ENCODE measurements around the gene MRFAP1. TPM values are rescaled to one million over a fixed set of nuclear protein-coding genes. Genes with fewer than 3 reads are reported as not detected.
"Not testable (repeated sequence)": the region's sequence is repeated elsewhere in the genome, so short reads cannot be mapped to it uniquely, and the experiment has no call there.

Gene MRFAP1
- total and polyA plus RNA-seq, 8 donors, result 51.9 to 369 (median 186) TPM

DNA sequence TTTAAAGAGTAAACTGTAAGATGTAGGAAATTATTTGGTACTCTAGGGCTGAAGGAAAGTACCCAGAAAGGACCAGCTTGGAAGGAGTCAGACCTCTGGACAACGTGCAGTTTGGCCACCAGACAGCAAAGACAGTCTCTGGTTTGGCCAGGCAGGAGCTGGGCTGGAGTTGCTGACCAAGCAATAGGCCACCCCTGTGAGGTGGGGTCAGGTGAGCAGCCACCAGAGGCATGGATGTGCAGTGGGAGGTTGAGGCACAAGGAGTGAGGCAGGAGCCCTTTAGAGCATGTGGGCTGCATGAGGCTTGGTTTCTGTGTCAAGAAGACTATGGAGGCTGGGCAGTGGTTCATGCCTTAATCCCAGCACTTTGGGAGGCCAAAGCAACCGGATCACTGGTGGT is 17.7 kb upstream of the MRFAP1 start:
- no peak for DNase-seq

DNA sequence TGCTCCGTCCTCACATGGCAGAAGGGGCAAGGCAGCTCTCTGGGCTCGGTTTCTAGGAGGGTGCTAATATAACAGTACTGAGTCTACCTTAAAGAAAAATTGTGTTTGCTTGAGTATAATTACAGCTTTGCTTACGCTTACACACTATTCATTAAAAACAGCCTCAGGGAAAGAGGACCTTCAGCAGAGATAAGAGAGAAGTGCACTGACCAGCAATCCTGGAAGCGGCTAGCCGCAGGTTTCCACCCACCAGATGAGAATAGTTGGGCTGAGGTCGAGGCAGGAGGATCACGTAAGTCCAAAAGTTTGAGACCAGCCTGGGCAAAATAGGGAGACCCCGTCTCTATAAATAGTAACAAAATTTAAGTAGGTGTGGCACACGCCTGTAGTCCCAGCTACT is 15.2 kb upstream of the MRFAP1 start:
- Histone ChIP-seq H3K27ac (no peak overlapping the region), H3K9me3 (no peaks in the 10 kb centered on the region), H3K4me1 (no peaks in the 10 kb centered on the region), H3K4me3 (no peak overlapping the region), H3K36me3 (peaks cover 0 to 18% (median 16%) of the 10 kb centered on the region in 4 donors), H3K27me3 (no peaks in the 10 kb centered on the region)
- DNase-seq, result no peak
- 80 to 86% (median 85%) methylated on average over 9 of the region's 9 CpGs for WGBS, 5 donors
- TF ChIP-seq, protein P1, sequence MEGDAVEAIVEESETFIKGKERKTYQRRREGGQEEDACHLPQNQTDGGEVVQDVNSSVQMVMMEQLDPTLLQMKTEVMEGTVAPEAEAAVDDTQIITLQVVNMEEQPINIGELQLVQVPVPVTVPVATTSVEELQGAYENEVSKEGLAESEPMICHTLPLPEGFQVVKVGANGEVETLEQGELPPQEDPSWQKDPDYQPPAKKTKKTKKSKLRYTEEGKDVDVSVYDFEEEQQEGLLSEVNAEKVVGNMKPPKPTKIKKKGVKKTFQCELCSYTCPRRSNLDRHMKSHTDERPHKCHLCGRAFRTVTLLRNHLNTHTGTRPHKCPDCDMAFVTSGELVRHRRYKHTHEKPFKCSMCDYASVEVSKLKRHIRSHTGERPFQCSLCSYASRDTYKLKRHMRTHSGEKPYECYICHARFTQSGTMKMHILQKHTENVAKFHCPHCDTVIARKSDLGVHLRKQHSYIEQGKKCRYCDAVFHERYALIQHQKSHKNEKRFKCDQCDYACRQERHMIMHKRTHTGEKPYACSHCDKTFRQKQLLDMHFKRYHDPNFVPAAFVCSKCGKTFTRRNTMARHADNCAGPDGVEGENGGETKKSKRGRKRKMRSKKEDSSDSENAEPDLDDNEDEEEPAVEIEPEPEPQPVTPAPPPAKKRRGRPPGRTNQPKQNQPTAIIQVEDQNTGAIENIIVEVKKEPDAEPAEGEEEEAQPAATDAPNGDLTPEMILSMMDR (IDR thresholded peaks at IDR 0.05), result no peak
- TF ChIP-seq POLR2AphosphoS5 (IDR thresholded peaks at IDR 0.05), result no peak
- no peak for TF ChIP-seq EP300 (IDR thresholded peaks at IDR 0.05)
- no peak for TF ChIP-seq POLR2A (IDR thresholded peaks at IDR 0.05)
- intact Hi-C loops (cut with DNase I; ENCODE audit: low total_unique reads), result no loop called here

More for the DNA sequence above, 17.7 kb upstream of the MRFAP1 start:
- Histone ChIP-seq H3K9me3 (no peaks in the 10 kb centered on the region), H3K4me1 (no peaks in the 10 kb centered on the region), H3K4me3 (no peak overlapping the region), H3K36me3 (peaks cover 23 to 43% (median 41%) of the 10 kb centered on the region in 4 donors), H3K27ac (no peak overlapping the region), H3K27me3 (no peaks in the 10 kb centered on the region)
- TF ChIP-seq POLR2AphosphoS5 (IDR thresholded peaks at IDR 0.05), result no peak
- TF ChIP-seq EP300 (IDR thresholded peaks at IDR 0.05), result no peak
- TF ChIP-seq, protein P1 (IDR thresholded peaks at IDR 0.05), result no peak
- no peak for TF ChIP-seq POLR2A (IDR thresholded peaks at IDR 0.05)
- intact Hi-C loops (cut with DNase I; ENCODE audit: low total_unique reads), result no loop called here
- WGBS, 5 donors, result 88 to 100% (median 93%) methylated on average over 2 of the region's 2 CpGs

DNA sequence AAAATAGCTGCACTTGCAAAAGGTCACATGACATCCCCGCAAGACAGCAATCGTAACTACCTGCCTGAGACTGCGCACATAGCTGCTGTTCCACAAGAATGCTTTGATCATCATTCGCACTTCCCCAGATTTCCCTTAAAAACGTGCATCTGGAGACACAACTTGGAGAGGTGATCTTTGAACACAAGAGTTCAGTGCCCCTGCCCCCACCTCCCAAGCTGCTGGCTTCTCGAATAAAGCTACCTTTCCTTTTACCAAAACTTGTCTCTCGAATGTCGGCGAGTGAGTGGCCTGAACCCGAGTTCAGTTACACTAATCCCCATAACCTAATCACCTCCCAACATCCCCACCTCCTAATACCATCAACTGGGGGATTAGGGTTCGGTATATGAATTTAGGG is 14.4 kb upstream of the MRFAP1 start:
- TF ChIP-seq EP300 (IDR thresholded peaks at IDR 0.05), result no peak
- TF ChIP-seq POLR2A (IDR thresholded peaks at IDR 0.05), result no peak
- TF ChIP-seq, protein P1 (IDR thresholded peaks at IDR 0.05), result no peak
- no peak for TF ChIP-seq POLR2AphosphoS5 (IDR thresholded peaks at IDR 0.05)
- DNase-seq, result no peak
- Histone ChIP-seq H3K36me3 (peaks cover 0 to 10% (median 8%) of the 10 kb centered on the region in 4 donors), H3K4me3 (no peak overlapping the region), H3K4me1 (no peaks in the 10 kb centered on the region), H3K9me3 (no peaks in the 10 kb centered on the region), H3K27ac (no peak overlapping the region), H3K27me3 (no peaks in the 10 kb centered on the region)
- intact Hi-C loops (cut with DNase I; ENCODE audit: low total_unique reads), result no loop called here
- 81 to 93% (median 90%) methylated on average over 11 of the region's 11 CpGs for WGBS, 5 donors

DNA sequence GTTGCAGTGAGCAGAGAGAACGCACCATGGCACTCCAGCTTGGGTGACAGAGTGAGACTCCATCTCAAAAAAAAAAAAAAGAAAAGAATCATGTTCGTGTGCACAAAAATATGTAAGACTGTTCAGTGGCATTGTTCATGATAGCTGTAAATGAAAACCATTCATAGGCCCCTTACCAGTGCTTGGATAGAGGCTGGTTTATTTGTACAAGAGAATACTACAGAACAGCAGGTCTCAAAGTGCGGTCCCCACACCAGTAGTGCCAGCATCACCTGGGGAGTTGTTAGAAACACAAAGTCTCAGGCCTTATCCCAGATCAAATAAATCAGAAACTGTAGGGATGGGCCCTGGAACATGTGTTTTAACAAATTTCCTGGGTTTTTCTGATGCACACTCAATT is 12.7 kb upstream of the MRFAP1 start:
- H3K27me3 ChIP-seq, result no peaks in the 10 kb centered on the region
- no peak overlapping the region for H3K27ac ChIP-seq
- H3K9me3 ChIP-seq, result no peaks in the 10 kb centered on the region
- no peaks in the 10 kb centered on the region for H3K36me3 ChIP-seq
- WGBS, 5 donors, result 65 to 75% (median 69%) methylated on average over 3 of the region's 3 CpGs
- peaks cover 0 to 2% (median 0%) of the 10 kb centered on the region in 4 donors for H3K4me1 ChIP-seq
- no peak overlapping the region for H3K4me3 ChIP-seq
- no peak for DNase-seq
- intact Hi-C loops (cut with DNase I; ENCODE audit: low total_unique reads), result no loop called here
- TF ChIP-seq POLR2AphosphoS5 (IDR thresholded peaks at IDR 0.05) (no peak), EP300 (IDR thresholded peaks at IDR 0.05) (no peak), POLR2A (IDR thresholded peaks at IDR 0.05) (no peak)
- TF ChIP-seq, protein P1 (IDR thresholded peaks at IDR 0.05), result no peak

DNA sequence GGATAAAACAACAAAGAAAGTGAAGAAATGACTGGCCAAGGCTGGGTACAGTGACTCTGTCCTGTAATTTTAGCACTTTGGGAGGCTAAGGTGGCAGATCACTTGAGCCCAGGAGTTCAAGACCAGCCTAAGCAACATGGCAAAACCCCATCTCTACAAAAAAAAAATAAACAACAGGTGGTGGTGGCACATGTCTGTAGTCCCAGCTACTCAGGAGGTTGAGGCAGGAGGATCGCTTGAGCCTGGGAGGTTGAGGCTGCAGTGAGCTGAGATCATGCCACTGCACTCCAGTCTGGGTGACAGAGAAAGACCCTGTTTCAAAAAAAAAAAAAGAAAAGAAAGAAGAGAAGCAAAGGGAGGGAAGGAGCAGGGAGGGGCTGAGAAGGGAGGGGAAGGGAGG is 12.0 kb upstream of the MRFAP1 start:
- intact Hi-C loops (cut with DNase I; ENCODE audit: low total_unique reads); H3K27me3 ChIP-seq; H3K9me3 ChIP-seq; H3K4me3 ChIP-seq; H3K36me3 ChIP-seq; H3K4me1 ChIP-seq; DNase-seq; H3K27ac ChIP-seq: not testable (repeated sequence)
- 77 to 100% (median 90%) methylated on average over 1 of the region's 1 CpG for WGBS, 5 donors

All from stomach (tissue), 9 donors.